Neural progenitor cell (in vitro differentiated cells): ENCODE measurements around the gene MED26. TPM values are rescaled to one million over a fixed set of nuclear protein-coding genes. Genes with fewer than 3 reads are reported as not detected.
A peak's percentile ranks its signal among the peaks of the same experiment; 100 is the strongest.

Experiments used
- DNase-seq: peaks from one replicate; pipeline ENCODE4 v3.0.0-alpha.2; 2016; ENCODE audit warnings: low spot score
- H2AFZ ChIP-seq: fragments of 200-600 bp; sonication (generic); replicated peaks from 2 replicates; pipeline ENCODE4 v1.6.1; 2016; ENCODE audit warnings: antibody characterized with exemption
- H3F3A ChIP-seq: fragments of 200-600 bp; sonication (generic); 2 replicates; pipeline ENCODE4 v1.6.1; 2016; ENCODE audit warnings: antibody characterized with exemption, low read depth
- H3K27ac ChIP-seq: fragments of 200-600 bp; sonication (generic); 2 replicates; pipeline ENCODE4 v1.5.1; 2016; ENCODE audit warnings: mild to moderate bottlenecking
- H3K27me3 ChIP-seq: fragments of 200-600 bp; sonication (generic); 2 replicates; pipeline ENCODE4 v1.6.1; 2016; ENCODE audit warnings: mild to moderate bottlenecking, moderate library complexity
- H3K36me3 ChIP-seq: fragments of 200-600 bp; sonication (generic); 2 replicates; pipeline ENCODE4 v1.5.1; 2016
- H3K4me1 ChIP-seq: fragments of 200-600 bp; sonication (generic); 2 replicates; pipeline ENCODE4 v1.6.1; 2016; ENCODE audit warnings: mixed run types
- H3K4me2 ChIP-seq: fragments of 200-600 bp; sonication (generic); 2 replicates; pipeline ENCODE4 v1.6.1; 2016
- H3K4me3 ChIP-seq: fragments of 200-600 bp; sonication (generic); 2 replicates; pipeline ENCODE4 v1.5.1; 2016
- H3K79me2 ChIP-seq: fragments of 200-600 bp; sonication (generic); 2 replicates; pipeline ENCODE4 v1.6.1; 2016; ENCODE audit warnings: low read depth
- H3K9ac ChIP-seq: fragments of 200-600 bp; sonication (generic); 2 replicates; pipeline ENCODE4 v1.6.1; 2016
- H3K9me3 ChIP-seq: fragments of 200-600 bp; sonication (generic); 2 replicates; pipeline ENCODE4 v1.5.1; 2016; ENCODE audit warnings: low read depth
- H4K20me1 ChIP-seq: fragments of 200-600 bp; sonication (generic); 2 replicates; pipeline ENCODE4 v1.6.1; 2016; ENCODE audit warnings: low read depth
- H3K27ac Mint-ChIP-seq: 3 replicates; pipeline ENCODE4 v1.8.0; 2021; ENCODE audit warnings: mixed read lengths
- H3K27me3 Mint-ChIP-seq: 2 replicates; pipeline ENCODE4 v1.8.0; 2022; ENCODE audit warnings: low read depth, mild to moderate bottlenecking, inconsistent platforms, moderate library complexity, mixed read lengths; ENCODE audit not compliant: insufficient read depth
- H3K36me3 Mint-ChIP-seq: 3 replicates; pipeline ENCODE4 v1.8.0; 2021; ENCODE audit warnings: mixed read lengths
- H3K4me1 Mint-ChIP-seq: 3 replicates; pipeline ENCODE4 v1.8.0; 2021; ENCODE audit warnings: mixed read lengths
- H3K4me3 Mint-ChIP-seq: 3 replicates; pipeline ENCODE4 v1.8.0; 2021; ENCODE audit warnings: mild to moderate bottlenecking, moderate library complexity, mixed read lengths
- H3K9me3 Mint-ChIP-seq: 3 replicates; pipeline ENCODE4 v1.8.0; 2020; ENCODE audit warnings: mixed read lengths
- CTCF ChIP-seq: fragments of 200-600 bp; sonication (generic); IDR thresholded peaks from 2 replicates; pipeline ENCODE4 v1.5.1; 2017; ENCODE audit warnings: antibody characterized with exemption, mild to moderate bottlenecking
- EZH2 ChIP-seq: fragments of 200-600 bp; sonication (generic); IDR thresholded peaks from 2 replicates; pipeline ENCODE4 v1.6.1; 2017; ENCODE audit warnings: antibody characterized with exemption, mild to moderate bottlenecking, moderate library complexity
- EZH2phosphoT487 ChIP-seq: fragments of 200-600 bp; sonication (generic); IDR thresholded peaks from 2 replicates; pipeline ENCODE4 v1.6.1; 2017; ENCODE audit warnings: antibody characterized with exemption
- total RNA-seq: library from RNA; depleted of rRNA; stranded (reverse); fragments of >200 nt; gene quantifications from 2 replicates; pipeline ENCODE4 v1.2.3, GENCODE V29; 2015; ENCODE audit warnings: low replicate concordance

MED26 gene
- total RNA-seq, 1 donor from 2014 or later = 7.4 TPM

GRCh38 chr19:16655727-16656126 is 27.7 kb upstream of the MED26 start:
- Histone ChIP-seq H4K20me1 (peaks cover 51% of the 10 kb centered on the region), H3K4me3 (no peak overlapping the region), H3F3A (no peaks in the 10 kb centered on the region), H3K4me2 (no peak overlapping the region), H3K4me1 (peaks cover 5% of the 10 kb centered on the region), H3K79me2 (peaks cover 44% of the 10 kb centered on the region), H2AFZ (no peak overlapping the region), H3K9ac (peak overlapping the region; percentile 4), H3K27me3 (peaks cover 5% of the 10 kb centered on the region), H3K27ac (no peak overlapping the region), H3K36me3 (peaks cover 8% of the 10 kb centered on the region), H3K9me3 (no peaks in the 10 kb centered on the region)
- Mint-ChIP-seq H3K4me1 (peaks cover 7% of the 10 kb centered on the region), H3K4me3 (no peak overlapping the region), H3K27me3 (peaks cover 3% of the 10 kb centered on the region), H3K9me3 (no peaks in the 10 kb centered on the region), H3K27ac (no peak overlapping the region), H3K36me3 (peaks cover 39% of the 10 kb centered on the region)
- DNase-seq = no peak
- no peak for TF ChIP-seq EZH2
- TF ChIP-seq EZH2phosphoT487 = no peak
- no peak for TF ChIP-seq CTCF

- peaks cover 7% of the 10 kb centered on the region for H3K4me1 Mint-ChIP-seq
- Histone ChIP-seq H3K36me3 (peaks cover 8% of the 10 kb centered on the region), H4K20me1 (peaks cover 55% of the 10 kb centered on the region)
Measured at GRCh38 chr19:16654627-16655026, 26.6 kb upstream of the MED26 start.

GRCh38 chr19:16654140-16654539 is 26.1 kb upstream of the MED26 start:
- peaks cover 7% of the 10 kb centered on the region for H3K4me1 Mint-ChIP-seq
- H3K9me3 Mint-ChIP-seq = no peaks in the 10 kb centered on the region
- no peak overlapping the region for H3K9ac ChIP-seq
- H3K27ac Mint-ChIP-seq = no peak overlapping the region
- H3K79me2 ChIP-seq = peaks cover 40% of the 10 kb centered on the region
- no peak overlapping the region for H3K4me3 Mint-ChIP-seq
- H4K20me1 ChIP-seq = peaks cover 51% of the 10 kb centered on the region
- no peak overlapping the region for H3K4me2 ChIP-seq
- peaks cover 2% of the 10 kb centered on the region for H3K27me3 Mint-ChIP-seq
- no peaks in the 10 kb centered on the region for H3K27me3 ChIP-seq
- H3F3A ChIP-seq = no peaks in the 10 kb centered on the region
- peaks cover 5% of the 10 kb centered on the region for H3K4me1 ChIP-seq
- no peaks in the 10 kb centered on the region for H3K9me3 ChIP-seq
- H3K4me3 ChIP-seq = no peak overlapping the region
- H3K27ac ChIP-seq = no peak overlapping the region
- H3K36me3 ChIP-seq = peaks cover 8% of the 10 kb centered on the region
- no peak for TF ChIP-seq CTCF
- no peak for TF ChIP-seq EZH2phosphoT487
- no peak for TF ChIP-seq EZH2
- DNase-seq = no peak
- no peak overlapping the region for H2AFZ ChIP-seq
- peaks cover 47% of the 10 kb centered on the region for H3K36me3 Mint-ChIP-seq

More at GRCh38 chr19:16654627-16655026, 26.6 kb upstream of the MED26 start:
- Histone ChIP-seq H3F3A (no peaks in the 10 kb centered on the region), H3K4me2 (no peak overlapping the region), H2AFZ (no peak overlapping the region), H3K9me3 (no peaks in the 10 kb centered on the region), H3K79me2 (peaks cover 44% of the 10 kb centered on the region), H3K27me3 (no peaks in the 10 kb centered on the region), H3K4me1 (peaks cover 5% of the 10 kb centered on the region), H3K27ac (no peak overlapping the region), H3K4me3 (no peak overlapping the region), H3K9ac (no peak overlapping the region)
- no peak for DNase-seq
- Mint-ChIP-seq H3K27ac (no peak overlapping the region), H3K36me3 (peaks cover 45% of the 10 kb centered on the region), H3K27me3 (peaks cover 2% of the 10 kb centered on the region), H3K9me3 (no peaks in the 10 kb centered on the region), H3K4me3 (no peak overlapping the region)
- TF ChIP-seq EZH2 = no peak
- no peak for TF ChIP-seq EZH2phosphoT487
- no peak for TF ChIP-seq CTCF
